Measurements from ENCODE around the gene C2CD2.

GRCh38 chr21:41847066-41847804, 106.6 kb downstream of the C2CD2 start:
- no peak for TF ChIP-seq CTCF (IDR thresholded peaks at IDR 0.05; ENCODE audit: insufficient read depth, low read length)
- TF ChIP-seq POLR2AphosphoS5 (IDR thresholded peaks at IDR 0.05; ENCODE audit: low read depth) = no peak
- TF ChIP-seq REST (IDR thresholded peaks at IDR 0.05; ENCODE audit: insufficient replicate concordance, low read depth) = no peak
- no peak for TF ChIP-seq GABPA (IDR thresholded peaks at IDR 0.05; ENCODE audit: low read depth)
